ENCODE data around the gene TXN2. TPM values are rescaled to one million over a fixed set of nuclear protein-coding genes. Genes with fewer than 3 reads are reported as not detected.
A peak's percentile ranks its signal among the peaks of the same experiment; 100 is the strongest.

TXN2 gene
- total RNA-seq, 1 donor from 2014 or later = 103 TPM

DNA sequence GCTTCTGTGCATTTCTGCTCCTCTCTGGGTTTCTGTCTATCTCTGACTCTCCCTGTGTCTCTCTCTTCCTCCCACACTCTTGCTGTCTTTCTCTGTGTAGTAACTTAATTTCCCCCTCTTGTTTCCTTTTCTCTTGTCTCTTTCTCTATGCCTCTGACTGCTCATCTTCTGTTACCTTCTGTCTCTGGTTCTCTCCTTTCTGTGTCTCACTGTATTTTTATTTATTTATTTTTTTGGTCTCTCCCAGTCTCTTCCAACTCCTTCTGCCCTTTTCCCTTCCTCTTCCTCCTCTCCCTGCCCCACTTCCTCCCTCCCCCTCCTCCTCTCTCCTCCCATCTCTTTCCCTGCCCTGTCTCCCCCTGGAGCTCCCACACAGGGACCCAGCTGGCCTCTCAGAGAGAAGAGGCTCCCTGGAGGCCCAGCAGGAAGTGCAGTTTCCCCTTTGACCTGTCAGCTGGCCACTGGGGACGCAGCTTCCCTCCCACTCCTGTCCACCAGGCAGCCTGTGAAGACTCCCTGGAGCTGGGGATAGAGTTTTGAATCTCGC lies 55.4 kb downstream of the TXN2 start:
- no peak for ATAC-seq

DNA sequence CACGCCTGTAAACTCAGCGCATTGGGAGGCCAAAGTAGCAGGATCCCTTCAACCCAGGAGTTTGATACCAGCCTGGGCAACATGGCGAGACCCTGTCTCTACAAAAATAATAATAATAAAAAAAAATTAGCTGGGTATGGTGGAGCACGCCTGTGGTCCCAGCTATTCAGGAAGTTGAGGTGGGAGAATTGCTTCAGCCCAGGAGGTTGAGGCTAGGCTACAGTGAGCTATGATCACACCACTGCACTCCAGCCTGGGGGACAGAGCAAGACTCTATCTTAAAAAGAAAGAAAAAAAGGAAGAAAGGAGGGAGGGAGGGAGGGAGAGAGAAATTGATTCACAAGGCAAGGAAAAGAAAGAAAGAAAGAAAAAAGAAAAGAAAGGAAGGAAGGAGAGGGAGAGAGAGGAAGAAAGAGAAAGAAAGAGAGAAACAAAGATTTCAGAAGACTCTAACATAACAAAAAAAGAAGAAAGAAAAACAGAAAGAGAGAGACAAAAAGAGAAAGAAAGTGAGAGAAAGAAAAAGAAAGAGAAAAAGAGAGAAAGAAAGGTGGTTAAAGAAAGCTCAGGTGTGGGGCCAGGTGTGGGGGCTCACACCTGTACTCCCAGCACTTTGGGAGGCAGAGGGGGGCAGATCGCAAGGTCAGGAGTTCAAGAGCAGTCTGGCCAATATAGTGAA lies 56.4 kb downstream of the TXN2 start:
- no peak for ATAC-seq

DNA sequence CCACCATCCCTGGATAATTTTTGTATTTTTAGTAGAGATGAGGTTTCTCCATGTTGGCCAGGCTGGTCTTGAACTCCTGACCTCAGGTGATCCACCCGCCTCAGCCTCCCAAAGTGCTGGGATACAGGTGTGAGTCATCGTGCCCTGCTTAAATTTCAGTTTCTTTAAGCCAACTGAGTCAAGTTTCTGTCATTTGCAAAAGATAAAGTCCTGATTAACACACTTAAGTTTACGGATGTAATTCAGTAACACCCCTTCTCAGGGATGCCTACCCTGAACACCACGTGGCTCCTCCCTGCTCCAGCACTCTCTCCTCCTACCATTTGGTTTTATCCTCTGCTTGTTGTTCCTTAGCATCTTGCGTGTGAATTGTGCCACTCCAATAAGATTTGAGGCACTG lies 57.0 kb downstream of the TXN2 start:
- peak; percentile 79 for ATAC-seq

DNA sequence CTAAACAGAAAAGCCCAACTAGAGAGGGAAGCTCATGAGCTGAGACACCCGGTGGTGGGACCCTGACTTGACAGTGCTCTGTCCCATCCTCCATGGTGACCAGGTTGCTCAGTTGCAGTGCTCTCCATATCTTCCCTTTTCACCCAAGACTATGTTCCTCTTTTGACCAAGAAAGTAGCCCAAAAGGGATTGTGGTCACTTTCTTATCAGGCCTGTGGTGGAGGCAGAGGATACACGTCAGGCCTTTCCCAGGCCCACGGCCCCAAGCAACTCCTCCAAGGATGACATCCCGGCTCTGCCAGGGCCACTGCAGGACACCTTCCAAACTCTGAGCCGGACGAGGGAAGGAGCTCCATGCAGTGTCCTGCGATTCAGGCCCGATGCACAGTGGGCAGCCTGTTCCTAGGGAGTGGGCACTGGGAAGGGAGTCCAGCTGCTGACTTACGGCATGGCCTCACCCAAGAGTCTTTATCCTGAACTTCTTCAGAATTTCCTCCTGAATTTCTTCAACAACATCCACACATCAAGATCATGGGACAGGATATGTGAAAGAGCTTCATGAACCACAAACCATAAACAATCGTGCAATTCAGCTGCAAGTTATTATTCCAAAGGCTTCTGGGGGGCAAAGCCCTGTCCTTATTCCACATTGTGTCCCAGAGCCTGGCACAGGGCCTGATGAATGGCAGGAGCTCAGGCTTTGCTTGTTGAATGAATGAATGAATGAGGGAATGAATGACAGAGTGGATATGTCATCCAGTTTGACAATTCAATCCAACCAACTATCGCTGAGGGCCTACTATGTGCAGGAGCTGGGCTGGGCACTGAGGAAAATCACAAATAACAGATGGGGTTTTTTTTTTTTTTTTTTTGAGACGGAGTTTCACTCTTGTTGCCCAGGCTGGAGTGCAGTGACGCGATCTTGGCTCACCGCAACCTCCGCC lies 57.7 kb downstream of the TXN2 start:
- ATAC-seq = peak; percentile 24

DNA sequence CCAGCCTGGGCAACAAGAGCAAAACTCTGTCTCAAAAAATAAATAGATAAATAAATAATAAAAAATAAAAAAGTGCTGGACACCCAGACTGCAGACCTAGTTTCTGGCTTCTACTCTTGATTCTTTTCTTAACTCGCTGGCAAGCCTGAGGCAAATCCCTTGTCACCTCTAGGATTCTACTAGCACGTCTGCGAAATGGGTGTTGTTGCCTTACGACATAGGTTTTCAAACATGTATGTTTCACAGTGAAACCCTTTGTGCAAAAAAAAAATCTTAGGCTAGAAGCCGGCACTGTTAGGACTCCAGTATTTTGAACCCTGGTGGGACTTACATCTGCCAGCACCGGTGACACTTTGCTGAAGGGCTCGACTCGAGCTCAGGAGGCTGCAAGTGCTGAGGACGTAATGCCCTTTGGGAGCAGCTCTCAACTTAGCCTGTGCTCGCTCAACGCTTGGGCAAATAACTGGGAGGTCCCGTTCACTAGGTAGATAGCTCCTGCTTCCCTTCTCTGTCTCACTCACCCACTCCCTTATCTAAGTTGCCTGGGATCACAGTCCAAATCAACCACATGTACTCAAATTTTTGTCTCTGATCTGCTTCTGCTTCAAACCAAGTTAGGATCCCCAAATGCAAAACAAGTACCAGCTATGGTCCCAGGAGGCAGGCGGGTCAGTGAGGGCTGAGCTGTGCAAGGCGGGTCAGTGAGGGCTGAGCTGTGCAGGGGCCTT lies 59.0 kb downstream of the TXN2 start:
- ATAC-seq = no peak

DNA sequence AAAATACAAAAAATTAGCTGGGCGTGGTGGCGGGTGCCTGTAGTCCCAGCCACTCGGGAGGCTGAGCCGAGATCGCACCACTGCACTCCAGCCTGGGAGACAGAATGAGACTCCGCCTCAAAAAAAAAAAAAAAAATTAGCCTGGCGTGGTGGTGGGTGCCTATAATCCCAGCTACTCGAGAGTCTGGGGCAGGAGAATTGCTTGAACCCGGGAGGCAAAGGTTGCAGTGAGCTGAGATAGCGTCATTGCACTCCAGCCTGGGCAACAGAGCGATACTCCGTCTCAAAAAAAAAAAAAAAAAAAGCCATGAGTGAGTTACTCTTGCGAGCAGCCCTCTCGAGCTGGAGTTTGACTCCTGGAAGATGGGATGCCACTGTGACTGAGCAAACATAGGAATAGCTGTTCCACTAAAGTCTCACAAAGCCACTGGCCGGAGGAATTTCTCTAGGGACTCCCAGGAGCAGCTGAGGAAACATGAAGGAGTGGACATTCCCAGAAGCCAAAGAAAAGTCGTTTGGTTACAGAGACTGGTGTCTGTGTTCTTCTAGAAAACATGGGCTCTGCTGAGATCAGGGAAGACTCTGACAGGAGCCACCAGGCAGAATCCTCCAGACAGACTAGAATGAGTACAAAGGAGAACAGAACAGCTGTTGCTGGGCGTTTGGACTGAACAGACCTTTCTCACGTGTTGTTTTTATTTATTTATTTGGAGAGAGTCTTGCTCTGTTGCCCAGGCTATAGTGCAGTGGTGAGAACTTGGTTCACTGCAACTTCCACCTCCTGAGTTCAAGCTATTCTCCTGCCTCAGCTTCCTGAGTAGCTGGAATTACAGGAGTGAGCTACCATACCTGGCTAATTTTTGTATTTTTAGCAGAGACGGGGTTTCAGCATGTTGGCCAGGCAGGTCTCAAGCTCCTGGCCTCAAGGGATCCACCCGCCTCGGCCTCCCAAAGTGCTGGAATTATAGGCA lies 61.2 kb downstream of the TXN2 start:
- no peak for ATAC-seq

DNA sequence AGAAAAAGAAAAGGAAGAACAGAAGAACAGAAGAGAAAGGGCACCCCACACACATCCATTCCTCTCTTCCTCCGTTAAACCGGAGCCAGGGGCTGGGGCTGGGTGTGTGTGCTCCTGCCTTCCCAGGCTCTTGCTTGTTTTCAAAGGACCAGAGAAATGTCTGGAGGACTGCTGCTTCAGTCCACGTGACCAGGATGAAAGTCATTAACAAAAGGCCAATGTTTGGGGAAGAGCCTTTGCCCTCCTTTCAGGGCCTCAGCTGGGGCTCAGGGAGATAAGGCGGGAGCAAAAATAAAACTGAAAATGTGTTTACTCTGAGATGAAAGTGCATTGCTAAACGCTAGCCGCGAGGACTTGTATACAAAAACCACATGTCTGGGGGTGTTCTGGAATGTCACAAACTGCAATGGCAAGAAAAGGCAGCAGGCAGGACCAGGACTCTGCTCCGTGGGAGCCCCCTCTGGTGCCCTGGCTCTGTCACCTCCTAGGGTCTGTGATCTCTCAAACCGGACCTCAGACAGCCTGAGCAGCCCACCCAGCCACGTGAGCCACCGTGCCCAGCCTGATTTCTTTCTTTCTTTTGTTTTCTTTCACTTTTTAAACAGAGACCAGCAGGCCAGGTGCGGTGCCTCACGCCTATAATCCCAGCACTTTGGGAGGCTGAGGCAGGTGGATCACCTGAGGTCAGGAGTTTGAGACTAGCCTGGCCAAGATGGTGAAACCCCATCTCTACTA lies 62.1 kb downstream of the TXN2 start:
- ATAC-seq = no peak

DNA sequence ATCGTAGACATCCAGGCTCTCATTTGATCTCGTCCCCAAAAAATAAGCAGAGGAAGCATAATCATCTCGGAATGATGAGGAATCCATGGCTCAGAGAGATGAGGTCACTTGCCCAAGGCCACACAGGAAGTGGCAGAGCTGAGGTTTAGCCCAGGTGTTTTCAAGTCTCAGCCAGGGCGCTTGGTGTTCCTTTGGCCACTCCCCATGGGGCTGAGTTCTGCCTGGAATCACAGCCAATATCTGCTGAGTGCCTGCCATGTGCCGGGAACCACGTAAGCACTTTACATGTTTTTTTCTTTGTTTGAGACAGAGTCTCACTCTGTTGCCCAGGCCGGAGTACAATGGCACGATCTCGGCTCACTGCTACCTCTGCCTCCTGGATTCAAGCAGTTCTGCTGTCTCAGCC lies 64.2 kb downstream of the TXN2 start:
- ATAC-seq = peak; percentile 95

Other genes starting within 250 kb of the TXN2 start
- gene APOL2, start 242.1 kb downstream of the TXN2 start, total RNA-seq = 10.8 TPM
- gene APOL1, start 228.5 kb downstream of the TXN2 start, total RNA-seq = 19.0 TPM
- 487 TPM for gene MYH9, start 93.7 kb downstream of the TXN2 start, total RNA-seq
- gene FOXRED2, start 25.4 kb upstream of the TXN2 start, total RNA-seq = 8.7 TPM
- gene EIF3D, start 47.5 kb upstream of the TXN2 start, total RNA-seq = 135 TPM
- gene CACNG2, start 222.1 kb upstream of the TXN2 start, total RNA-seq = not detected

Data from esophagus mucosa (tissue), 1 donor.